Chondrocyte (in vitro differentiated cells): ENCODE data around the gene COL12A1. TPM values are rescaled to one million over a fixed set of nuclear protein-coding genes. Genes with fewer than 3 reads are reported as not detected.

Source experiments
- DNase-seq: peaks from one replicate; pipeline ENCODE4 v3.0.0; 2021; ENCODE audit warnings: mixed read lengths, low spot score
- H3K27ac Mint-ChIP-seq: one replicate; pipeline ENCODE4 v1.8.0; 2021; ENCODE audit warnings: mild to moderate bottlenecking, moderate library complexity, mixed read lengths; ENCODE audit not compliant: unreplicated experiment
- H3K27me3 Mint-ChIP-seq: 2 replicates; pipeline ENCODE4 v1.8.0; 2021; ENCODE audit warnings: low read depth, mixed read lengths
- H3K36me3 Mint-ChIP-seq: 2 replicates; pipeline ENCODE4 v1.8.0; 2021; ENCODE audit warnings: low read depth, mixed read lengths
- H3K4me1 Mint-ChIP-seq: 2 replicates; pipeline ENCODE4 v1.8.0; 2021; ENCODE audit warnings: low read depth, mild to moderate bottlenecking, mixed read lengths
- H3K4me3 Mint-ChIP-seq: one replicate; pipeline ENCODE4 v1.8.0; 2021; ENCODE audit warnings: mild to moderate bottlenecking, moderate library complexity, mixed read lengths; ENCODE audit not compliant: unreplicated experiment
- H3K9me3 Mint-ChIP-seq: 2 replicates; pipeline ENCODE4 v1.8.0; 2021; ENCODE audit warnings: low read depth, mixed read lengths
- total RNA-seq: library from RNA; stranded (reverse); gene quantifications from 3 replicates; pipeline ENCODE4 v1.2.1, GENCODE V29; 2021
- TF ChIP-seq, protein P1 (sequence below): fragments of 200-600 bp; sonication (generic); IDR thresholded peaks from 2 replicates; pipeline ENCODE4 v1.5.0; 2021; ENCODE audit warnings: antibody characterized with exemption, mild to moderate bottlenecking, moderate library complexity

COL12A1 gene
- total RNA-seq, 1 donor from 2014 or later: 2,073 TPM

GRCh38 chr6:75145211-75145610, 60.6 kb downstream of the COL12A1 start:
- TF ChIP-seq, protein P1, sequence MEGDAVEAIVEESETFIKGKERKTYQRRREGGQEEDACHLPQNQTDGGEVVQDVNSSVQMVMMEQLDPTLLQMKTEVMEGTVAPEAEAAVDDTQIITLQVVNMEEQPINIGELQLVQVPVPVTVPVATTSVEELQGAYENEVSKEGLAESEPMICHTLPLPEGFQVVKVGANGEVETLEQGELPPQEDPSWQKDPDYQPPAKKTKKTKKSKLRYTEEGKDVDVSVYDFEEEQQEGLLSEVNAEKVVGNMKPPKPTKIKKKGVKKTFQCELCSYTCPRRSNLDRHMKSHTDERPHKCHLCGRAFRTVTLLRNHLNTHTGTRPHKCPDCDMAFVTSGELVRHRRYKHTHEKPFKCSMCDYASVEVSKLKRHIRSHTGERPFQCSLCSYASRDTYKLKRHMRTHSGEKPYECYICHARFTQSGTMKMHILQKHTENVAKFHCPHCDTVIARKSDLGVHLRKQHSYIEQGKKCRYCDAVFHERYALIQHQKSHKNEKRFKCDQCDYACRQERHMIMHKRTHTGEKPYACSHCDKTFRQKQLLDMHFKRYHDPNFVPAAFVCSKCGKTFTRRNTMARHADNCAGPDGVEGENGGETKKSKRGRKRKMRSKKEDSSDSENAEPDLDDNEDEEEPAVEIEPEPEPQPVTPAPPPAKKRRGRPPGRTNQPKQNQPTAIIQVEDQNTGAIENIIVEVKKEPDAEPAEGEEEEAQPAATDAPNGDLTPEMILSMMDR: no peak
- no peak for DNase-seq
- H3K36me3 Mint-ChIP-seq: peaks cover 41% of the 10 kb centered on the region
- peaks cover 43% of the 10 kb centered on the region for H3K4me1 Mint-ChIP-seq
- H3K4me3 Mint-ChIP-seq: no peak overlapping the region
- H3K27me3 Mint-ChIP-seq: no peaks in the 10 kb centered on the region
- H3K27ac Mint-ChIP-seq: peak overlapping the region; percentile 18
- no peaks in the 10 kb centered on the region for H3K9me3 Mint-ChIP-seq

DNA sequence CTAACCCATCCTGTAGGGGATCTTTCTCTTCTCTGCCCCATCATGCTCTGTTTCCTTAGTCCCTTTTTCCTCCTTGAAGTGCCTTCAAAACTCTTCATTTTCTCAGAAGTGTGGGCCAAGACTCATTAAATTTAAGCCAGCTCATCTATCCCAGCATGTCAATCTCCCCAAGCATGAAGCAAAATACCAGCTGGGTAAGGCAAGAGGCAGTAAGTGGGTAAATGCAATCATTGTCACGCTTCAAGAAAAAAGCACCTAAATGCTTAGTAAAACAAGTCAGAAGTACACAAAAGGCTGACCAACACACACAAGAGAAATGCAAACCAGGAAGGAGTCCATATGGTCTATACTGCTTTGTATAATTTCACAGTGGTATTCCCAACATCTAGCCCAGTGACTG, 61.5 kb downstream of the COL12A1 start:
- DNase-seq: no peak
- Mint-ChIP-seq H3K27ac (no peak overlapping the region), H3K27me3 (no peaks in the 10 kb centered on the region), H3K9me3 (no peaks in the 10 kb centered on the region), H3K4me3 (no peak overlapping the region), H3K36me3 (peaks cover 43% of the 10 kb centered on the region), H3K4me1 (peaks cover 41% of the 10 kb centered on the region)
- TF ChIP-seq, protein P1: no peak

- Mint-ChIP-seq H3K27ac (no peak overlapping the region), H3K9me3 (no peaks in the 10 kb centered on the region), H3K4me1 (peaks cover 30% of the 10 kb centered on the region), H3K4me3 (no peak overlapping the region), H3K36me3 (peaks cover 37% of the 10 kb centered on the region), H3K27me3 (no peaks in the 10 kb centered on the region)
- TF ChIP-seq, protein P1: no peak
- DNase-seq: no peak
These were observed 62.7 kb downstream of the COL12A1 start for GRCh38 chr6:75143191-75143590.

DNA sequence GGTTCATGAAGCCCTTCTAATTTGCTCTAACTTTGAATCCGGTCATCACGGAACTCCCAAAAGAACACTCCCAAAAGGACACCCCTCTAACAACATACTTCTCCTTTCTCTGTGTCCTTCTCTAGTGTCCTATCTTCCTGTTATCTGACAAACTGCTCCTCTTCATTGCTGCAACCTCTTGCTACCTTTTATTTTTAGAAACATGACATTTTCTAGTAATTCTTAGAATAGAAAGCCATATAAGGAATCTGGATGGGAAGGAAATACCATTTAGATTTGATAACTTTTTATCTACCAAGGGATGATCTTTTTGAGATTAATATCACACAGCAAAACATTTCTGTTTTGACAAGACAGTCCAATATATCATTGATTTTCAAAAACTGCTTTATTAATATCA, 63.1 kb downstream of the COL12A1 start:
- Mint-ChIP-seq H3K4me3 (no peak overlapping the region), H3K36me3 (peaks cover 36% of the 10 kb centered on the region), H3K27ac (no peak overlapping the region), H3K9me3 (no peaks in the 10 kb centered on the region), H3K27me3 (no peaks in the 10 kb centered on the region), H3K4me1 (peaks cover 25% of the 10 kb centered on the region)
- no peak for DNase-seq
- TF ChIP-seq, protein P1: no peak

DNA sequence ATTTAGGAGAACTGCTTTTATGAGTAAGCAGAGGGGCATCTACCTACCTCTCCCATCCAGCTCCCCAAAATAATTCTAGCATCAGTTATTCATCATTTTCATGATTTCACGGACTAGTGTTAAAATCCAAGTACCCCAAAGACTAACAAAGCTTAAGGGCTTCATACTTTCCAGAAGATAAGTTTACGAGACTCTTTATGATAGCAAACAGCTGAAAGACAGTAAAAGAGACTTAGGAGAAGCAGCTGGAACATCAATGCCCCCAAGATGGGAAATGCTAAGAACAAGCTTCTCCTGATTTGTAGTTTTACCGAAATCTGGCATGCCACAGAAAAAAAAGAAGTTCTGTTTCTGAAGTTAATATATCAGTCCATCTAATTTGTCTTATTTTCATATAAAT, 70.0 kb downstream of the COL12A1 start:
- no peak for DNase-seq
- peak overlapping the region; percentile 51 for H3K27ac Mint-ChIP-seq
- H3K4me3 Mint-ChIP-seq: no peak overlapping the region
- no peaks in the 10 kb centered on the region for H3K9me3 Mint-ChIP-seq
- no peaks in the 10 kb centered on the region for H3K27me3 Mint-ChIP-seq
- H3K4me1 Mint-ChIP-seq: peaks cover 44% of the 10 kb centered on the region
- TF ChIP-seq, protein P1: no peak
- peaks cover 66% of the 10 kb centered on the region for H3K36me3 Mint-ChIP-seq
